Measurements from ENCODE around the gene ATG3. TPM values are rescaled to one million over a fixed set of nuclear protein-coding genes. Genes with fewer than 3 reads are reported as not detected.

The ATG3 gene
- total RNA-seq: 64.1 and 69.2 TPM in 2 replicates

DNA sequence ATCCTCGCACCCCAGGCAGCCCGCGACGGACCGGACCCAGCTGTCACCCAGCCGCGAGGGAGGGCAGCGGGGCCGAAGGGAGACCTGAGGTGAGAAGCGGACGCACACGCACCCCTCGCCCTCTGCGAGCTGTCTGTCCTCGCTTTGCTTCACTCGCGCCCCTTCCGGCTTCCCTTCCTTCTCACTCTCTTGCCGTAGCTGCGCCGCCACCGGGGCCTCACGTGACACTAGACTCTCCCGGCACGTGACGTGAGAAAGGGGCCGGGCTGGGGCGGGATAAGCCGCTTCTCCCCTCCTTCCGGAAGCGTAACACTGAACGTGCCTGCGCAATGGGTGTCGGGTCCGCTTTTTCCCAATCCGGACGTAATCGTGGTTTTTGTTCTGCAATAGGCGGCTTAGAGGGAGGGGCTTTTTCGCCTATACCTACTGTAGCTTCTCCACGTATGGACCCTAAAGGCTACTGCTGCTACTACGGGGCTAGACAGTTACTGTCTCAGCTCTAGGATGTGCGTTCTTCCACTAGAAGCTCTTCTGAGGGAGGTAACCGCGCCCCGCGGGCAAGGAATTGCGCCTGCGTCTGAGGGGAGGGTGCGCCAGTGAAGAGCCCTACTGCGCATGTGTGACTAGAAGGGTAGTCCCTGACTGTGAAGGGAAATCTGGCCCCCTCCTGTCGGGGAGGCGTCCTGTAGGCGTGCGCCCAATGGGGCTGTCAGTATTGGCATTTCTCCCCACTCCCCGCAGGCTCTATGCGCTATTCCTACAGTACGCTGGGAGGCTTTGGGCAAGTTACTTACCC, at the start of gene ATG3, which contains the start of gene SLC35A5:
Gene ATG3 (minus strand): TSS at position 229 of the 796 bp plus-strand sequence. CDS start 434 bp downstream, outside the sequence.
Gene SLC35A5 (plus strand): TSS at position 312 of the 796 bp plus-strand sequence. CDS start 1,359 bp downstream, outside the sequence.
- intact Hi-C loops (cut with micrococcal nuclease): loop anchor here (1.0 to 5.0 kb wide), 14 partner anchors 43 to 1495 kb away; partner anchors contain the start of genes ABHD10, ATP6V1A, BTLA and CCDC191

DNA sequence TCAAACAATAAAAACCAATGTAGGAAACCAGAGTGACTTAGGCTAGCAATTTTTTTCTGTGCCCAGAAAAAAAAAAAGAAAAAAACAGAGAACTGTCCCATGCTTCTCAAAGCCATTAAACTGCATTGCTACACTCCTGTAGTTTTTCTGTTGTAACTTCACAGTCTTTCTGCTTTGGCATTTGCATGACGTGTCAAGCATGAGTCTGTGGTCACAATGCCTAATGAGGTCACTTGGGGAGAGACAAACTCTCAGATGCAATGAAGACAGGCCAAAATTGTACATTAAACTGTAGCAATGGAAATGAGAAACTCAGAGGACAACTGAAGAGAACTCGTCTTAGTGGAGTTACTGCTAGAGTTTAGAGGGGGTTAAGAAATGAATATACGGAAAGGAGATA, 48.4 kb upstream of the ATG3 start:
- intact Hi-C loops (cut with micrococcal nuclease): no loop called here

DNA sequence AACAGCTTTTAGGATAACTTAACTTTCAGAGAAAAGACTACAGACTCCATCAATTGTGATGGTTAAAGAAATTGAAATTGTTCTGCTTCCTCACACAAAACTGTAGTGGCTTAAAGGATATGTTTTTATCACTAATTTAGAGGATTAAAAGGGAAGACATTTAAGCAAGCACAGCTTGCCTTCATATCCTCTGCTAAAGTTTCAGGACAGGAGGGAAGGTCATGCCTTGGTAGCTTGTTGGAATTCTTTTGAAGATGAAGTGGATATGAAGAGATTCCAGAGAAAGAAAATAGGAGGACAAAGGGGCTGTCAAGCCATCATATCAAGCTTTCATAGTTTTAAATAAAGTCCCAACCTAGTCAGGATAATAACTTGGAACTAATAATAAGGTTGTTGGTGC, 46.1 kb upstream of the ATG3 start:
- intact Hi-C loops (cut with micrococcal nuclease): no loop called here

DNA sequence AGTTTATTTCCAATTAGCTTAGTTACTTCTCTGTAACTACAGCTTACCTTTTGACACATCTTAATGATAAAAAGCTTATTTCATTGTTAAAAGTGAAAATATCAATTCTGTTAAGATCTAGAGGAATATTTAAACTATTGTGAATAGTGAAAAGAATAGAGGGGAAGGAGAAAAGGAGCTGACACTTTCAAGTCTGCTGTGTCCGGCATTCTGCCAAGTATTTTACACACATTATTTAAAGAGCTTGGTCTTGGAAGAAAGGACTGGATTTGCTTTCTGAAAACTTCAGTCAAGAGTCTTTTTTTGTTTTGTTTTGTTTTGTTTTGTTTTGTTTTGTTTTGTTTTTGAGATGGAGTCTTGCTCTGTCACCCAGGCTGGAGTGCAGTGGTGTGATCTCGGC, 44.3 kb upstream of the ATG3 start:
- intact Hi-C loops (cut with micrococcal nuclease): no loop called here

DNA sequence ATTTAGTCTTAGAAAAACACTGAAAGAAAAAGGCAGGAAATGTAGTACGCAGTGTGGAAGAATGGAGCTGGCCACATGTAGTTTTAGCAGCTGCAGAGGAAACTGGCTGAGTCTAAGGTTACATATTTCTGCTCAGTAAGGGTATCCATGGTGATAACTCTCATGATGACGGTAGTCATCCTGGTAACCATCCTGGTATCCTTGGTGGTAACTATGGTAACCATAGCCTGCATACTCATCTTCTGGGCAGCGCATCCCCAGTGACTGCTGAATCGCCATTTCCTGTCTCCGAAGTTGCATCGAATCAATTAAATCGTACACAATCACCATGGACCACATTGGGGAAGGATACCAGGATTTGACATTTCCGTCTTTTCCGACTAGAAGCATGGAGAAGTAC, 43.5 kb upstream of the ATG3 start:
- intact Hi-C loops (cut with micrococcal nuclease): no loop called here

DNA sequence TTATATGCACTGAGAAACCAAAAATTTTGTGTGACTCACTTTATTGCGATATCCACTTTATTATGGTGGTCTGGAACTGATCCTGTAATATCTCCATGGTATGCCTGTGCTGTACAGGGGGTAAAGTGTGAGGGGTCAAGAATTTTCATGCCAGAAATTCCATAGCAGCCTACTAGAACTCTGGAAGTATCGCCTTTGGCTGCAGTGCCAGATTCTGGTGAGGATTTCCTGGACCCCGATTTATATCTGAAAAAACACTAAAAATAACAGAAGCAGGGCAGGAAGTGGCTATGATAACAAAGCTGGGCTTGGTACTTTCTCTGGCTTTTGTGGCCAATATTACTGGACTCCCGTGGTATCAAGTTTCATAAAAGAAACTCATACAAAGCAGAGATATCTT, 42.8 kb upstream of the ATG3 start:
- intact Hi-C loops (cut with micrococcal nuclease): no loop called here

DNA sequence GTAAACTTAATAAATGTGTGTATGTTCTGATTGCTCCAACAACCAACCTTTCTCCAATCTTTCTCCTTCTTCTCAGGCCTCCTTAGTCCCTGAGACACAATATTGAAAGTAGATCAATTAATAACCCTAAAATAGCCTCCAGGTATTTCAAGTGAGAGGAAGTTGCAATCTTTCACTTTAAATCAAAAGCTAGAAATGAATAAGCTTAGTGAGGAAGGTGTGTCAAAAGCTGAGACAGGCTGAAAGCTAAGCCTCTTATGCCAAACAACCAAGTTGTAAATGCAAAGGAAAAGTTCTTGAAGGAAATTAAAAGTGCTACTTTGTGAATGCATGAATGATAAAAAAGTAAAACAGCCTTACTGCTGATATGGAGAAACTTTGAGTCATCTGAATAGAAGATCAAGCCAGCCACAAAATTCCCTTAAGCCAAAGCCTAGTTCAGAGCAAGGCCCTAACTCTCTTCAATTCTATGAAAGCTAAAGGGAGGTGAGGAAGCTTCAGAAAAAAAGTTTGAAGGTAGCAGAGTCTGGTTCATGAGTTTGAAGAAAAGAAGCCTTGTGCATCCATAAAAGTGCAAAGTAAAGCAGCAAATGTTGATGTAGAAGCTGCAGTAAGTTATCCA, 40.6 kb upstream of the ATG3 start:
- intact Hi-C loops (cut with micrococcal nuclease): no loop called here

DNA sequence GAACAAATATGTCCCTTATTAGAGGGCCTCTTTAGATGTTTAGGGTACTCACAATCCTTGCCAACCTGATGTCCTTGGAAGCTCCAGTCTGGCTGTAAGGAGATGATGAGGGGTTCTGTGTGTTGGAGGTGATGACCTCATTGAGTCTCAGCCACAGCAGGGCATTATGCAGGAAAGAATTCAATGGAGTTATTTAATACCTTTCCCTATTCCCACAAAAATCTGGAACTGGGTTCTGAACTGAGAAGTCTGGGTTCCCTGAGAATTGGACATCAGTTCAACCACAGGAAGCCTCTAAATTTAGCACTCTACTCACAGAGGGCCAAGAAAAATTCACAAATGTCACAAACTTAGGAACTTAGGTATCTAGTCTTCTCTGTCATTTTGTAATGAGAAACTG, 37.0 kb upstream of the ATG3 start:
- intact Hi-C loops (cut with micrococcal nuclease): no loop called here

DNA sequence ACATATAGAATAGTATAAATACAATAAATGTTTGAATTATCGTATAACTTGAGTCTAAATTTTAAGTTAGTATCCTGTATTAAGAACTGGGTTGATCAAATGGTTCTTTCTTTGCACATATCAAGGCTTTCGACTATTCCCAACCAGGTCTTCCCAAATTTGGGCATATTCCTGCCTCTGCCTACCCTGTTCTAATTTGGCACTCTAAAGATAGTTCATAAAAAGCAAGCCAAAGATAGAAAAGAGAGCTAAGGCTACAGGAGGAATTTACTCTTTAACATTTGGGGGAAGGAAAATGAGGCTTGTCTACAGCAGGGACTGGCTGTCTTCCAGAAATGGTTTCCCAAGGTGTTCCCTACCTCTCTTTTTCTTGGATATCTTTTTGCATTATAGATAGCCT, 36.2 kb upstream of the ATG3 start:
- intact Hi-C loops (cut with micrococcal nuclease): no loop called here

DNA sequence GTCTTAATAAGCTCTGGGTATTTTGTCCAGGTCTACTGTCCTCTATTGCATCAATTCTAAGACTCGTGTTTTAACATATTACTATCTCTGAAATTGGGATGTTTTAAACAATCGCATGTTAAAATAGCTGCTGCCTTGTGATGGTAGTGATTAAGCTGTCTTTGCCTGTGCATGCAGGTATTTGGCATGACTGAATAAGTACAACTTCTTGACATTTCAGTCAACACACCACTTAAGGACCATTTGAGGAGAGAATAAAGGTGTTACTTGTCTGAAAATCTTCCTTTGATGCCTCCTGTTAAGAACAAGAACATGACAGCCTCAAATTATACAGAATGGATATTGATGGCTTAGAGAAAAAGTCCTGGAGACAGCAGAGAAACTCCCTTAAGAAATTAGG, 33.1 kb upstream of the ATG3 start:
- intact Hi-C loops (cut with micrococcal nuclease): no loop called here

DNA sequence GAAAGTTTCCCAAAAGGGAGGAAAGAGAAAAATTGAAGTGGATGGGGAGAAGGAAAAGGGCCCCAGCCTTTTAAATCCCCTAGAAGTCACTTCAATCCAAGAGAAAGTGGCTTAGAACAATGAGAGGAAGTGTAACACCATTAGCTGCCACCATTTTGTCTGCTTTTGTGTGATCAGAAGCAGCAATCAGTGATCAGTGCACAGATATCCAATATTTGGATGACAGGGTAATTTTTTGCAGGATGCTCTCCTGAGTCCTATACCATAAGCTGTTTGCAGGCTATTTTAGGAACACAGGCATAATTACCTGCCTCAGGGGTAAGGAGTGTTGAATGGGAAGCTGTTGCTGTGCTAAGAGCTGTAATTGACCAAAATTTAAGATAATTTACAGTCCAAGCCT, 31.5 kb upstream of the ATG3 start:
- intact Hi-C loops (cut with micrococcal nuclease): no loop called here

DNA sequence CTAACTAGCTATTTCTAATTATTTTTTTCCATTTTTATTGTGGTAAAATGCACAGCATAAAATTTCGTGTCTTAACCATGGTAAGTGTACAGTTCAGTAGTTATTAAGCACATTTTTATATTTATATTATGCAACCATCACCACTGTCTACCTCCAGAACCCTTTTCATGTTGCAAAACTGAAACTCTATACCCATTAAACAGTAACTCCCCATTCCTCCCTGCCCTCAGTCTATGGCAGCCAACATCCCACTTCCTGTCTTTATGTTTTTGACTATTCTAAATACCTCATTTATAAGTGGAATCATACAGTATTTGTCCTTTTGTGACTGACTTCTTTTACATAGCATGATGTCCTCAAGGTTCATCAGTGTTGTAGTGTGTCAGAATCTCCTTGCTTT, 25.6 kb upstream of the ATG3 start:
- intact Hi-C loops (cut with micrococcal nuclease): no loop called here

DNA sequence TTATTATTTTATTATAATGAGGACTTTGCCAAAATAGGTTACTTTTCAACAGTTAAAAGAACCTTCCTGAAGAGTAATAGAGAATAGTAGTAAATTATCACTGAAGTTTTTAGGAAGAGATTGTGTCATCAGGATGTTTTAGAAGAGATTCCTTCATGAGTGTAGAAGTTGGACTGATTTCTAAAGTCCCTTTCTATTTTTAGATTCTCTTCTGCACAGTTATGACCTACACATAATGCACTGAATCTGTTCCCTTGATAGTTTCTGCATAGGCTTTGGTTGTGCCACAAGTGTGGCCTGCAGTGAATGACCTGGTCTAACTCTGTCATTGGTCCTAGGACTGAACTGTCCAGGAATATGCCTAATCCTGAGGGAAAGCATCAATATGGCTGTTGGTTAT, 24.0 kb upstream of the ATG3 start:
- intact Hi-C loops (cut with micrococcal nuclease): no loop called here

DNA sequence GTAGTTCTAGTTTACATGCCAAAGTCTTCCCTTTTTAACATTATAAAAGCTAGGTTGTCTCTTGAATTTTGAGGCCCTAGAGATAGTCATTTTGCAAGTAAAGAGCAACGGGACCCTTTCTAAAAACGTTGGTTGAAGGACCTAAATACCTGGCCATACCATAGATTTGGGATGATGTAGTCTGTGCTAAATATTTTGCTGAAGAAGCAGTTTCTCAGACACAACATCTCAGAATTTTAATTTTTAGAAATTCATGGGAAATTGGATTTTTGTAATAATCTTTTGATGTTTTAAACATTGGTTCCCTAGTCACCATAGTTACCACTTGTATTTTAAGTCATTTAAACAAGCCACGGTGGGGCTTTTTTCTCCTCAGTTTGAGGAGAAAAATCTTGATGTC, 21.3 kb upstream of the ATG3 start:
- intact Hi-C loops (cut with micrococcal nuclease): loop anchor here (5.0 kb wide), 1 partner anchor 149 kb away; no protein-coding TSS in a partner anchor

DNA sequence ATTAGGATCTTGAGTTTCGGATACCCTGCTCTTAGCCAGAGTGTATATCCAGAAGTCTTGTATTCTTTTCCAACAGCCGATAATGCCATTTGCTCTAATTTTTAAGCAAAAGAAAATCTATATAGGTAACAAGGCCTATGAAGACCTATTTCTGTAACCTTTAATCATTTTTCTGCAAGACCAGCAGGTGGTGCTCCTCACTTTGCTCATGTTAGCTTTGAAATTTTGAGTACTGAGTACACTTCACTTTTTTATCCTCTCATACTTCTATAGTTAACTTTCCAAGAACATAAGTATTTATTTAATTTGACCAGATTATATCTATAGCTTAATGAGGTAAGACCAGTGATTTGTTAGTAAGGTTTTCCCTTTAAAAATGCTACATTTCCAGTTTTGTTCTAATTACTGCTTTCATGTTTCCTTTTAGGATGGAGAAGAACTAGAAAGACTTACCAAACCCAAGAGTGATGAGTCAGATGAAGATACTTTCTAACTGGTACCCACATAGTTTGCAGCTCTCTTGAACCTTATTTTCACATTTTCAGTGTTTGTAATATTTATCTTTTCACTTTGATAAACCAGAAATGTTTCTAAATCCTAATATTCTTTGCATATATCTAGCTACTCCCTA, 20.6 kb upstream of the ATG3 start:
- intact Hi-C loops (cut with micrococcal nuclease): loop anchor here (1.0 to 5.0 kb wide), 5 partner anchors 61 to 706 kb away; no protein-coding TSS in a partner anchor

DNA sequence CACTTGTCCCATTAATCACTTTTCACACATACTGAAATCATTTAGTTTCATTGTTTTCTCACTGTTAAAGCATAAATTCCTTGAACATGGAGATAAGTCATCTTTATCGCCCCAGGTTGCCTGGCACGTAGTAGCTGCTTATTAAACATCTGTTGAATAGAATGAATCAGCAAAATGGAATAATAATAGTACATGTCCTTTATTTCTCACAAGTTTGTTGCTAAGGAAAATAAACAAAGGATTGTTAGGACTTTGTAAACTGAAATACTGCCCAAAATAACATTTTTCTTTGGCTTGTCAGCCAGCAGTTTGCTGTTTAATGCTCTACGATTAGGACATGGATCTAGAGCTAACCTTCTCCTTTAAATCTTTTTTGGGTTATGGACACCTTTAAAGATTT, 17.9 kb upstream of the ATG3 start:
- intact Hi-C loops (cut with micrococcal nuclease): loop anchor here (5.0 kb wide), 1 partner anchor 153 kb away; no protein-coding TSS in a partner anchor

DNA sequence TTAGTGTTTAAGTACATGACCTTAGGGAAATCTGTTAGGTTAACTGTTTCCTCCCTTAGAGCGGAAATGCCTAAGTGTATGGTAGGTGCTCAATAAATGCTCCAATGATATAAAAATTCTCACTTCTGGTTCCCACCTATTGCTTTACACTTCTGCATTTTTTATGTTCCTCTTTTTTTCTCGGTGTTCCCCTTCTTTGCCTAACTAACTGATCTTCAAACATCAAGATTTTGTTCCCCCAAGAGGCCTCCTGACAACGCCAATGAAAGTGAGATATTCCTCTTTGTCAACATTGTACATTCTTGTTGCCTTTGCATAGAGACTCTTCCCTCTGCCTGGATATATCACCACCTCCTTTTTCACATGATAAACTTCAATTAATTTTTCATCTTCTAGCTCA, 17.5 kb upstream of the ATG3 start:
- intact Hi-C loops (cut with micrococcal nuclease): no loop called here

DNA sequence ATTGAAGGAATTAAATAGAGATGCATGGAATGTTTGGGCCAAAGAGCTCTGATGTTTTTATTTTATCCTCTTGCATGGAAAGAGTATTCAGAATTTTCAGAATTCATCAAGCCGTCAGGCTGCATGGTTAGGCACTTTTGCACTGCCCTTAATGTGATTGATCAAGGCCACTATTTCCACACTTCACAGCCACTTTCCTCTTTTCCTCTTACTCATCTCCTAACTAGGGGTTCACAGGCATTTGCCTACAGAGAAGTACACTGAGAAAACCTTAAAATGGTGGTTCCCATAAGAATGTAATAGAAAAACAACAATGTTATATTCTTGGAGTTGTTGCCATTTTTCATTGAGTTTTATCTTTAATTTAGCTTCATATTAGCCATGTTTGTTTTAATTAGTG, 10.9 kb upstream of the ATG3 start:
- intact Hi-C loops (cut with micrococcal nuclease): no loop called here

DNA sequence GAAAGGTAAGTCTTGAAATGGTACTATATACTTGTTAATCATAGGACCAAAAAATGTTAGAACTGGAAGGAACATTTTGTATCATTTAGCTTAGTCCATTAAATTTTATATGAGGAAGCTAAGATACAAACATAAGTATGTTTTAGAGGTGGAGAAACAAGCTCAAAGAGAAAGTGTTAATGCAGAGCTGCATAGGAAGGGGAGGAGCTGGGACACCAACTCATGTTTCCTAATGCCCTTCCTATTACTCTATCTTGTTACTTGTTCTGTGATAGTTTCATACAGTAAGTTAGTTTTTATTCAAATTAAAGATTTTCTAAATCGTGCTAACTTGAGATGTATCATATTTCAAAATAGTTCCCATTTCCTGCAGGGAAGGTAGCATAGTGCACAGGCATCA, 7.5 kb upstream of the ATG3 start:
- intact Hi-C loops (cut with micrococcal nuclease): no loop called here

DNA sequence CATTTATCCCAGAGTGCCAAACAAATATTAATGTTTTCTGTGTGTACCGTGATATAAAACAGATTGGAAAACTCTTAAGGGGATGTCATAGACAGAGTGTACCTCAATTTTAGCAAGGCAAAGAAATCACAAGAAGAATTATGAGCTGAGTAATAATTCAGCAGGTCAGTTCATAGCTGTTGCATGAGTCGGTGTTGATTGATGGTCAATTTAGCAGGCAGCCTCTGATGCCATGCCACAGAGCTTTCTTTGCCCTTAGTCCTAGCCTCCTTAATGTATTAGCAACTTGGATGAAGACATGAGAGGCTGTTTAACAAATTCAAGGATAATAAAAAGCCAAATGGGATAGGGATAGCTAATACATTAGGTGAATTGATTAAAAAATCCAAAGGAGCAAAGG, 6.9 kb upstream of the ATG3 start:
- intact Hi-C loops (cut with micrococcal nuclease): no loop called here

DNA sequence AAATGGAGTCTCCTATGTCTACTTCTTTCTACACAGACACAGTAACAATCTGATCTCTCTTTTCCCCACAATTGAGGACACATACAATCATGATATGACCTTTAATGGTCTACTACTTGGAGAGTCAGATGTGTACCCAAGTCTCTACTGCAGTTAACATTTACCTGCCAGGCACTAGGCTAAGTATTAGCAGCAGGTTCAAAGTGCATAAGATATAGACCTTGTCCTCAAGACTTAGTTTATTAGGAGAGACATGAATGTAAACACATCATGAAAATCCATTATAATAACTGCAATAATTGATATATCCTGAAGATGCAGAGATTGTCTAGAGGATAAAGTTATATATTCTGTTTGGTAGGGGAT, 3.2 kb upstream of the ATG3 start:
- intact Hi-C loops (cut with micrococcal nuclease): loop anchor here (5.0 kb wide), 3 partner anchors 103 to 967 kb away; partner anchors contain the start of genes SIDT1 and SPICE1

Data from T-helper 2 cell treated with Interferon-gamma antibody and Interleukin-4, amounts not matched to agents 100 ng/mL and 5 ng/mL, for 36 hours (primary cell).